B cell (primary cell): ENCODE measurements around the gene IKZF1.

Experiments
- EZH2 ChIP-seq: IDR thresholded peaks from 2 replicates; pipeline ENCODE4 v1.6.1; 2012; ENCODE audit warnings: borderline replicate concordance, low read depth, mild to moderate bottlenecking, moderate library complexity, low read length; ENCODE audit not compliant: insufficient read depth, poor library complexity, severe bottlenecking
- TF ChIP-seq, protein P1 (sequence below): fragments of 200-600 bp; IDR thresholded peaks from one replicate; pipeline ENCODE4 v1.8.0; 2022; ENCODE audit warnings: antibody characterized with exemption, mild to moderate bottlenecking

- TF ChIP-seq, protein P1, sequence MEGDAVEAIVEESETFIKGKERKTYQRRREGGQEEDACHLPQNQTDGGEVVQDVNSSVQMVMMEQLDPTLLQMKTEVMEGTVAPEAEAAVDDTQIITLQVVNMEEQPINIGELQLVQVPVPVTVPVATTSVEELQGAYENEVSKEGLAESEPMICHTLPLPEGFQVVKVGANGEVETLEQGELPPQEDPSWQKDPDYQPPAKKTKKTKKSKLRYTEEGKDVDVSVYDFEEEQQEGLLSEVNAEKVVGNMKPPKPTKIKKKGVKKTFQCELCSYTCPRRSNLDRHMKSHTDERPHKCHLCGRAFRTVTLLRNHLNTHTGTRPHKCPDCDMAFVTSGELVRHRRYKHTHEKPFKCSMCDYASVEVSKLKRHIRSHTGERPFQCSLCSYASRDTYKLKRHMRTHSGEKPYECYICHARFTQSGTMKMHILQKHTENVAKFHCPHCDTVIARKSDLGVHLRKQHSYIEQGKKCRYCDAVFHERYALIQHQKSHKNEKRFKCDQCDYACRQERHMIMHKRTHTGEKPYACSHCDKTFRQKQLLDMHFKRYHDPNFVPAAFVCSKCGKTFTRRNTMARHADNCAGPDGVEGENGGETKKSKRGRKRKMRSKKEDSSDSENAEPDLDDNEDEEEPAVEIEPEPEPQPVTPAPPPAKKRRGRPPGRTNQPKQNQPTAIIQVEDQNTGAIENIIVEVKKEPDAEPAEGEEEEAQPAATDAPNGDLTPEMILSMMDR, result no peak
- no peak for TF ChIP-seq EZH2
These were observed 31.7 kb upstream of the IKZF1 start for GRCh38 chr7:50272808-50273207.
